Peyer's patch (tissue), 4 donors: ENCODE data around the gene TEX35.

ENCODE experiments used
- POLR2A ChIP-seq, 2 donors: fragments of 450-650 bp; IDR thresholded peaks; one replicate each; pipeline ENCODE4 v1.5.1; 2017; ENCODE audit warnings: antibody characterized with exemption in 2 of 2, mild to moderate bottlenecking in 2 of 2, moderate library complexity in 2 of 2
- TF ChIP-seq, protein P1 (sequence below), 6 experiments: fragments of 450-650 bp in 4 of 6; fragments of 200-600 bp in 2 of 6; sonication (generic) in 1 of 6; IDR thresholded peaks; one replicate each; pipeline ENCODE4 v1.5.1; 2017 to 2019; ENCODE audit warnings: antibody characterized with exemption in 6 of 6, mild to moderate bottlenecking in 3 of 6, moderate library complexity in 1 of 6

DNA sequence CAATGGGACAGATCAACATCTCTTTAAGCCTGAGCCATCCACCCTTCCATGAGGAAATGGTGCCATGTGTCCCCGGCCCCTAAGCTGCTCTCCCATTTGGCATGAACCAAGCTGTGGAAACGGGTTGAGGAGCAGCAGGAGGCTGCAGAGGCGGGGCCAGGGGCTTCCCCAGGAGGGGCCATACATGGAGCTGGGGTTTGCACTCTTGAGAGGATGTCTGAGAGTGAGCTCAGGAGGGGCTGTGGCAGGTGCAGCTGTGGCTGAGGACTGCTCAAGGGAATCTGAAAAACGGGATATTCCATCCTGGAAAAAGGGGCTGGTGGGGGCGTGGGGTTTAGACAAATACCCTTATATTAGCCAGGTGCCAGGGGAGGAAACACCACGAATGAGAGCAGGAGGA lies 9.1 kb upstream of the TEX35 start:
- TF ChIP-seq, protein P1, sequence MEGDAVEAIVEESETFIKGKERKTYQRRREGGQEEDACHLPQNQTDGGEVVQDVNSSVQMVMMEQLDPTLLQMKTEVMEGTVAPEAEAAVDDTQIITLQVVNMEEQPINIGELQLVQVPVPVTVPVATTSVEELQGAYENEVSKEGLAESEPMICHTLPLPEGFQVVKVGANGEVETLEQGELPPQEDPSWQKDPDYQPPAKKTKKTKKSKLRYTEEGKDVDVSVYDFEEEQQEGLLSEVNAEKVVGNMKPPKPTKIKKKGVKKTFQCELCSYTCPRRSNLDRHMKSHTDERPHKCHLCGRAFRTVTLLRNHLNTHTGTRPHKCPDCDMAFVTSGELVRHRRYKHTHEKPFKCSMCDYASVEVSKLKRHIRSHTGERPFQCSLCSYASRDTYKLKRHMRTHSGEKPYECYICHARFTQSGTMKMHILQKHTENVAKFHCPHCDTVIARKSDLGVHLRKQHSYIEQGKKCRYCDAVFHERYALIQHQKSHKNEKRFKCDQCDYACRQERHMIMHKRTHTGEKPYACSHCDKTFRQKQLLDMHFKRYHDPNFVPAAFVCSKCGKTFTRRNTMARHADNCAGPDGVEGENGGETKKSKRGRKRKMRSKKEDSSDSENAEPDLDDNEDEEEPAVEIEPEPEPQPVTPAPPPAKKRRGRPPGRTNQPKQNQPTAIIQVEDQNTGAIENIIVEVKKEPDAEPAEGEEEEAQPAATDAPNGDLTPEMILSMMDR (IDR thresholded peaks at IDR 0.05), result no peak
- TF ChIP-seq POLR2A (IDR thresholded peaks at IDR 0.05), result no peak
